Stimulated activated CD8-positive, alpha-beta memory T cell treated with anti-CD3 and anti-CD28 coated beads, Interleukin-7, amount 100 ng/mL, for 1 hour (primary cell): ENCODE measurements around the gene KRT86.

Experiments used
- DNase-seq, 2 donors: peaks; one replicate each; pipeline ENCODE4 v3.0.0-alpha.2; 2020; ENCODE audit warnings: low read depth in 2 of 2

The KRT86 gene

DNA sequence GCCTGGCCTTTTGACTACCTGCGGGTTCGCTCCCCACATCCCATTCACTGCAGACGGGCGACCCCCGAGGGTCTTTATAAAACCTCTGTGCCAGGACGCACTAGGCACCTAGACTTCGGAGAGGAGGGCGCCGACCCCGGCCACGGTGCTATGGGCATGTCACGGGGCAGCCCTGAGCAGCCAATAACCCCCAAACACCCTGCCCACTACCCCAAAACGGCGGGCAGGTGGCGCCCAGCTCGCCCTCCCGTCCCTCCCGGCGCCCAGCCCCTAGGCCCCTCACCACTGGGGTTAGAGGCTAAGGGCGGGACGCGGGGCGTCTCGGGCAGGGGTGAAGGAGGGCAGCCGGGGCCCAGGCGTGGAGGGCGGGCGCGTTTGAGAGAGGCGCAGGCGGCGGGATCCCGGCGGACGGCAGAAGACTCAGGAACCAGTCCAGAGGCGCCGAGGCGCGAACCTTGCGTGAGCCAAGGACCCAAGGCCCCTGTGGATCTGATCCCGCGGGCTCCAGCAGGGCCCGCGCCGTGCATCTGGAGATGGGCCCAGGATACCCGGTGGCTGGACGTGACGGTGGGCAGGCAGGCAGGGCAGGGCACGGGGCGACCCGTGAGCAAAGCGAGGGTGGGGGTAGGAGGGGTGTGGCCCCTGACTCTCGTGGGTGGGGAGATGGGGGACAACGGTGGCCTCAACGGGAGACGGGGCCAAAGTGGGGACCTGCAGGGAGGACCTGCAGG is 81.8 kb downstream of the KRT86 start:
- no peak for DNase-seq

- no peak for DNase-seq
These were observed 82.5 kb downstream of the KRT86 start for GRCh38 chr12:52356762-52357580.
